ENCODE data around the gene DIPK1B. TPM values are rescaled to one million over a fixed set of nuclear protein-coding genes. Genes with fewer than 3 reads are reported as not detected.

The DIPK1B gene
- total and polyA plus RNA-seq, 2 donors (not counting 3 experiments of a cell fraction or from before 2014, with no cell fraction given), result 253 to 441 TPM

DNA sequence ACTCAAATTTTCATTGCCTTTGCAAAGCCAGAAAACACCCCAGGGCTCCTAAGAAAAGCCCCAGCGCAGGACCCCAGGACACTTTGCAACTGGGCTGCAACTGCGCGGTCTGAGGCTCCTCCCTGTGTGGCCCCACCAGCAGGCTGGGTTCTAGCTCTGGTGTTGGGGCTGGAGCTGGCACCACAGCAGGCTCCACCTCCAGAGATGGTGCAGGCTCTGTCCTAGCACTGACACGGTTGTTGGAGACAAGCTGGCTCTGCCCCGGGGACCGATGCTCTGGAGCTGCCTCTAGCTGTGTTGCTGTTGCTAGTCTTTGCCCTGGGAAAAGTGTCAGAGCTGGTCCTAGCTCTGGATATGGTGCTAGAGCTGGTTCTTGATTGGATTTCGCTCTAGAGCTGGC lies 16.8 kb downstream of the DIPK1B start:
- dilution Hi-C loops (cut with MboI; ENCODE audit: extremely low pct_ligation_motif_present, low sequenced_read_pairs) (no loop called here), intact Hi-C loops (cut with micrococcal nuclease) (loop anchor here (5.0 kb wide), 1 partner anchor 63 kb away; the partner anchor contains the start of gene TMEM141)
- H3K27ac ChIP-seq (ENCODE audit: insufficient read depth, low read depth, low read length), result no peak overlapping the region
- H3K4me3 ChIP-seq (replicated peaks in 1 of 3; ENCODE audit: insufficient read depth in 1 of 3, low read depth in 1 of 3, low read length in 3 of 3), result peak overlapping the region in 1 of 3 experiments; percentile 4
- ChIA-PET POLR2A (interaction anchor here (0.7 to 3.3 kb wide), 2 partner anchors 10 to 16 kb away, joined by 3 to 20 read pairs; no protein-coding TSS in a partner anchor), CTCF (interaction anchor here (1.1 to 3.6 kb wide), 9 partner anchors 10 to 49 kb away, joined by 3 to 31 read pairs (median 4); partner anchors contain the start of genes LCN10 and LCN8)
- no peak overlapping the region for H2AFZ ChIP-seq (ENCODE audit: low read depth, low read length)
- FAIRE-seq, result no peak
- no peaks in the 10 kb centered on the region for H4K20me1 ChIP-seq (replicated peaks; ENCODE audit: control insufficient read depth, extremely low read depth, insufficient read depth, low read length)
- TF ChIP-seq JUN (IDR thresholded peaks at IDR 0.05; ENCODE audit: borderline replicate concordance, insufficient read depth, insufficient read length, low read depth) (no peak), FOS (IDR thresholded peaks at IDR 0.05; ENCODE audit: borderline replicate concordance, insufficient read depth, low read length) (no peak), POLR2A (IDR thresholded peaks at IDR 0.05; ENCODE audit: low read depth, low read length) (no peak), MYC (IDR thresholded peaks at IDR 0.05; ENCODE audit: low read depth, low read length) (no peak), EZH2 (IDR thresholded peaks at IDR 0.05; ENCODE audit: borderline replicate concordance, low read depth, low read length, severe bottlenecking) (no peak), POLR2AphosphoS5 (IDR thresholded peaks at IDR 0.05; ENCODE audit: insufficient read depth, low read depth, low read length) (no peak), GATA2 (IDR thresholded peaks at IDR 0.05; ENCODE audit: insufficient read depth, insufficient read length, low read depth, low read length) (no peak)
- TF ChIP-seq, protein P1, sequence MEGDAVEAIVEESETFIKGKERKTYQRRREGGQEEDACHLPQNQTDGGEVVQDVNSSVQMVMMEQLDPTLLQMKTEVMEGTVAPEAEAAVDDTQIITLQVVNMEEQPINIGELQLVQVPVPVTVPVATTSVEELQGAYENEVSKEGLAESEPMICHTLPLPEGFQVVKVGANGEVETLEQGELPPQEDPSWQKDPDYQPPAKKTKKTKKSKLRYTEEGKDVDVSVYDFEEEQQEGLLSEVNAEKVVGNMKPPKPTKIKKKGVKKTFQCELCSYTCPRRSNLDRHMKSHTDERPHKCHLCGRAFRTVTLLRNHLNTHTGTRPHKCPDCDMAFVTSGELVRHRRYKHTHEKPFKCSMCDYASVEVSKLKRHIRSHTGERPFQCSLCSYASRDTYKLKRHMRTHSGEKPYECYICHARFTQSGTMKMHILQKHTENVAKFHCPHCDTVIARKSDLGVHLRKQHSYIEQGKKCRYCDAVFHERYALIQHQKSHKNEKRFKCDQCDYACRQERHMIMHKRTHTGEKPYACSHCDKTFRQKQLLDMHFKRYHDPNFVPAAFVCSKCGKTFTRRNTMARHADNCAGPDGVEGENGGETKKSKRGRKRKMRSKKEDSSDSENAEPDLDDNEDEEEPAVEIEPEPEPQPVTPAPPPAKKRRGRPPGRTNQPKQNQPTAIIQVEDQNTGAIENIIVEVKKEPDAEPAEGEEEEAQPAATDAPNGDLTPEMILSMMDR (IDR thresholded peaks at IDR 0.05; ENCODE audit: extremely low read depth in 1 of 2, insufficient read depth in 1 of 2, low read depth in 1 of 2, low read length in 2 of 2), result no peak
- TF ChIP-seq, protein P2, sequence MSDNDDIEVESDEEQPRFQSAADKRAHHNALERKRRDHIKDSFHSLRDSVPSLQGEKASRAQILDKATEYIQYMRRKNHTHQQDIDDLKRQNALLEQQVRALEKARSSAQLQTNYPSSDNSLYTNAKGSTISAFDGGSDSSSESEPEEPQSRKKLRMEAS (IDR thresholded peaks at IDR 0.05; ENCODE audit: insufficient read depth, insufficient read length), result no peak
- peaks cover 0 to 14% of the 10 kb centered on the region in 2 experiments for H3K36me3 ChIP-seq (ENCODE audit: control insufficient read depth in 2 of 2, extremely low read depth in 1 of 2, insufficient read depth in 2 of 2, low read length in 2 of 2)
- DNase-seq (ENCODE audit: low read depth, low spot score), result no peak
- no peaks in the 10 kb centered on the region for H3K9me3 ChIP-seq (replicated peaks; ENCODE audit: control insufficient read depth, insufficient read depth, low read length)
- no TSS peak for BruUV-seq (replicated peaks)
- peaks cover 59% of the 10 kb centered on the region for H3K79me2 ChIP-seq (ENCODE audit: control insufficient read depth, insufficient read depth, low read length)
- H3K27me3 ChIP-seq (ENCODE audit: control insufficient read depth in 2 of 2, insufficient read depth in 2 of 2, low read length in 2 of 2), result no peaks in the 10 kb centered on the region
- no peaks in the 10 kb centered on the region for H3K9me1 ChIP-seq (replicated peaks; ENCODE audit: control insufficient read depth, extremely low read depth, insufficient read depth, low read length)
- H3K4me2 ChIP-seq (ENCODE audit: insufficient read depth, low read length), result peak overlapping the region; percentile 53
- H3K9ac ChIP-seq (replicated peaks; ENCODE audit: extremely low read depth, insufficient read depth, low read length), result no peak overlapping the region
- peaks cover 27% of the 10 kb centered on the region for H3K4me1 ChIP-seq (ENCODE audit: control insufficient read depth, extremely low read depth, insufficient read depth, low read length)
